Thyroid gland (tissue), 4 donors: Measurements from ENCODE around the gene HOXA5.

Experiments
- POLR2A ChIP-seq, 2 donors: fragments of 450-650 bp; IDR thresholded peaks; one replicate each; pipeline ENCODE4 v1.6.1; 2017; ENCODE audit warnings: antibody characterized with exemption in 2 of 2, mild to moderate bottlenecking in 2 of 2, moderate library complexity in 1 of 2
- TF ChIP-seq, protein P1 (sequence below), 6 experiments: fragments of 200-600 bp in 3 of 6; fragments of 450-650 bp in 3 of 6; sonication (generic) in 3 of 6; IDR thresholded peaks; one replicate each; pipeline ENCODE4 v1.5.1; 2016 to 2019; ENCODE audit warnings: antibody characterized with exemption in 6 of 6, mild to moderate bottlenecking in 2 of 6, inconsistent platforms in 1 of 6, moderate library complexity in 1 of 6

DNA sequence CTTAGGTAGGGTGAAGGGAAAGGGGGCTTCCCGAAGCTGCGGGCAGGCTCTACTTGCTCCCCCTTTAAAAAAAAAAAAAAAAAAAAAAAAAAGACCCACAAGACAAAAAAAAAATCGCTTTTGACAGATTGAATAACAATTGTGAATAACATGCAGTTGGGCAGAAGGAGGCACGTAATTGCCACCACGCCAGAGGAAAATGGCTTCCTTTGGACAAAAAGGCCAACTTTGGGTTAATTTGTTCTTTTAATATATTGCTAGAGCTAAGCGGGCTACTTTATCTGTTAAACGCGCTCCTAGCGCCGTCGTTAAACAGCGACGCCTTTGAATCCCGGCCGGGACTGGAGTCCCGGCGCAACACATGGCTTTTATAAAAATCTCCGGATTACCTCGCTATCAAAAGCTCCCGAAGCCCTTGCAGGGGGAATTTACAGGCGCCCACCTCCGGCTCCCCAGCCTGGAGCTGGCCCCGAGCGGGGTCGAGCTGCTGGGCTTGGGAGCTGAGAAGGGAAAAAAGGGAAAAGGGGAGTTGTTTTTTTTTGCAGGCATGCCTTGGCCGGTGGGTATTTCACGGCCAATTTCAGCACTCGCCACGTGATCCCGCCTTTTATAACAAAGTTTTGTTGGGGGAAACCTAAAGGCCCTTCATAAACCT, 40.3 kb upstream of the HOXA5 start:
- TF ChIP-seq, protein P1, sequence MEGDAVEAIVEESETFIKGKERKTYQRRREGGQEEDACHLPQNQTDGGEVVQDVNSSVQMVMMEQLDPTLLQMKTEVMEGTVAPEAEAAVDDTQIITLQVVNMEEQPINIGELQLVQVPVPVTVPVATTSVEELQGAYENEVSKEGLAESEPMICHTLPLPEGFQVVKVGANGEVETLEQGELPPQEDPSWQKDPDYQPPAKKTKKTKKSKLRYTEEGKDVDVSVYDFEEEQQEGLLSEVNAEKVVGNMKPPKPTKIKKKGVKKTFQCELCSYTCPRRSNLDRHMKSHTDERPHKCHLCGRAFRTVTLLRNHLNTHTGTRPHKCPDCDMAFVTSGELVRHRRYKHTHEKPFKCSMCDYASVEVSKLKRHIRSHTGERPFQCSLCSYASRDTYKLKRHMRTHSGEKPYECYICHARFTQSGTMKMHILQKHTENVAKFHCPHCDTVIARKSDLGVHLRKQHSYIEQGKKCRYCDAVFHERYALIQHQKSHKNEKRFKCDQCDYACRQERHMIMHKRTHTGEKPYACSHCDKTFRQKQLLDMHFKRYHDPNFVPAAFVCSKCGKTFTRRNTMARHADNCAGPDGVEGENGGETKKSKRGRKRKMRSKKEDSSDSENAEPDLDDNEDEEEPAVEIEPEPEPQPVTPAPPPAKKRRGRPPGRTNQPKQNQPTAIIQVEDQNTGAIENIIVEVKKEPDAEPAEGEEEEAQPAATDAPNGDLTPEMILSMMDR (IDR thresholded peaks at IDR 0.05): no peak
- no peak for TF ChIP-seq POLR2A (IDR thresholded peaks at IDR 0.05)
